ENCODE results near the gene MRPS7.

The MRPS7 gene

DNA sequence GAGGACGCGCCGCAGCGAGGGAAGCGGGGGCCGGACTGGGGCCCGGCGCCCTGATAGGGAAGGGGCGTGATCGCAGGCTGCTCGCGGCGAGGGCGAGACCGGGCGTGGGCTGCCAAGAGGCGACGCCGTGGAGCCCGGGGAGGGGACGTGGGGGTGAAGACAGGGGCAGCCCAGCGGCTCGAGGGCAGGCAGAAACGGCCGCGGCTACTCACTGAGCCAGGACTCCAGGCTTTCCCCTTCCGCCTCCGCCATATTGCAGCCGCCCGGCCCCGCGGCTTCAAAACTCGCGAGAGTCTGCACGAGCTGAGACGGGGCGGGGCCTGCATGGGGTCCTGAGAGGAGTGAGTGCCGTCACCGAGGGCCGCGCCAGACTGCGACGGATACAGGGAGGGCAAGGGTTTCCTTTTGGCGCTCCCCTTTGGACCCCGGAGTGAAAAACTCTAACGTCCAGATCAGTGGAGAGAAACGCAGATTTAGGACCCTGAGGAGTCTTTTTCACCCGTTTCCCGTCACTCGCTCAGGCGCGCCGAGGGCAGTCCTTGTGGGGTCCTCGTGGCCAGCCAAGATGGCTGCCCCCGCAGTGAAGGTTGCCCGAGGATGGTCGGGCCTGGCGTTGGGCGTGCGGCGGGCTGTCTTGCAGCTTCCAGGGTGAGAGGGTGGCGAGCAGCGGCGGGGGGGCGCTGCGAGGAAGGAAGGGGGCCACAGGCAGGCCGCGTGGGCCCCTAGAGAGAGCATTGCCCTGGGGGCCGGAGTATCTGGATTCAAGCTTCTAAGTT is at the start of gene MRPS7, which contains the start of gene GGA3:
TSS of gene MRPS7 (plus strand) at position 544 of the 776 bp plus-strand sequence. CDS start at position 566, 22 bp downstream.
TSS of gene GGA3 (minus strand) at position 271 of the 776 bp plus-strand sequence. CDS start at position 252, 19 bp downstream.
- TF ChIP-seq, protein P1, sequence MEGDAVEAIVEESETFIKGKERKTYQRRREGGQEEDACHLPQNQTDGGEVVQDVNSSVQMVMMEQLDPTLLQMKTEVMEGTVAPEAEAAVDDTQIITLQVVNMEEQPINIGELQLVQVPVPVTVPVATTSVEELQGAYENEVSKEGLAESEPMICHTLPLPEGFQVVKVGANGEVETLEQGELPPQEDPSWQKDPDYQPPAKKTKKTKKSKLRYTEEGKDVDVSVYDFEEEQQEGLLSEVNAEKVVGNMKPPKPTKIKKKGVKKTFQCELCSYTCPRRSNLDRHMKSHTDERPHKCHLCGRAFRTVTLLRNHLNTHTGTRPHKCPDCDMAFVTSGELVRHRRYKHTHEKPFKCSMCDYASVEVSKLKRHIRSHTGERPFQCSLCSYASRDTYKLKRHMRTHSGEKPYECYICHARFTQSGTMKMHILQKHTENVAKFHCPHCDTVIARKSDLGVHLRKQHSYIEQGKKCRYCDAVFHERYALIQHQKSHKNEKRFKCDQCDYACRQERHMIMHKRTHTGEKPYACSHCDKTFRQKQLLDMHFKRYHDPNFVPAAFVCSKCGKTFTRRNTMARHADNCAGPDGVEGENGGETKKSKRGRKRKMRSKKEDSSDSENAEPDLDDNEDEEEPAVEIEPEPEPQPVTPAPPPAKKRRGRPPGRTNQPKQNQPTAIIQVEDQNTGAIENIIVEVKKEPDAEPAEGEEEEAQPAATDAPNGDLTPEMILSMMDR (IDR thresholded peaks at IDR 0.05; ENCODE audit: control insufficient read depth, extremely low read depth, insufficient read depth) = no peak
- peak; percentile 74 for DNase-seq (ENCODE audit: low read depth)
- H3K4me3 ChIP-seq (ENCODE audit: low read depth, low read length) = peak within 1 kb of the TSS; percentile 90

DNA sequence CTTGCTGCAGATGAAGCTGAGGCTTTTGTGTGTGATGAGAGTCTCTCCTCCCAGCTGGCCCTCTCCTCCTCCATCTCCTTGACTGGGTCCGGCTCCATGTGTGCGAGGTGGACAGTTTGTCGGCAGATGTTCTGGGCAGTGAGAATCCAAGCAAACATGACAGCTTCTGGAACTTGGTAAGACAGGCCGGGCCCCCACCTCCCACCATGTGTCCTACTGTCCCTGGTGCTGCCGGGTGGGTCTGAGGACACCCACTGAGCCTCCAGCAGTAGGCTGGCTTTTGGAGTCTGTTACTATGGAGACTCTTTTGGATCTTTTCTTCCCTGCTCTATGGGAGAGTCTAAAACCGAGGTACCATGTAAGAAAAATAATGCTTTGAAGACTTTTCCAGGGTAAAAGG is 43.5 kb upstream of the MRPS7 start:
- TF ChIP-seq, protein P1 (IDR thresholded peaks at IDR 0.05; ENCODE audit: control insufficient read depth, extremely low read depth, insufficient read depth) = no peak
- no peak for DNase-seq (ENCODE audit: low read depth)
- no peak overlapping the region for H3K4me3 ChIP-seq (ENCODE audit: low read depth, low read length)

DNA sequence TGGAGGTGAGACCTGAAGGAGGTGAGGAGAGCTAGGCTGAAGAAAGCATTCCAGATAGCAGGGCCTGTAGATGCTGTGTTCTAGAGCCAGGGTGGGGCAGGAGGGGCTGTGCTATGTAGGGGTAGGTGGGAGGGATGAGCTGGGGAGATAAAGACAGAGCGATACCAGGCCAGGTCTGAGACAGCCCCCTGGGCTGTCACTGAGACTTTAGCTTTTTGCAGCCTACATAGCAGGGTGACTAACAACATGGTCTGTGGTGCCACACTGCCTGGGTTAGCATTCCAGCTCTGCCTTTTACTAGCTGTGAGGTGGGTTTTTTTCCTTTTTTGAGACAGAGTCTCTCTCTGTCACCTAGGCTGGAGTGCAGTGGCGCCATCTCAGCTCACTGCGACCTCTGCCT is 41.9 kb upstream of the MRPS7 start:
- TF ChIP-seq, protein P1 (IDR thresholded peaks at IDR 0.05; ENCODE audit: control insufficient read depth, extremely low read depth, insufficient read depth) = no peak
- H3K4me3 ChIP-seq (ENCODE audit: low read depth, low read length) = no peak overlapping the region
- DNase-seq (ENCODE audit: low read depth) = no peak

DNA sequence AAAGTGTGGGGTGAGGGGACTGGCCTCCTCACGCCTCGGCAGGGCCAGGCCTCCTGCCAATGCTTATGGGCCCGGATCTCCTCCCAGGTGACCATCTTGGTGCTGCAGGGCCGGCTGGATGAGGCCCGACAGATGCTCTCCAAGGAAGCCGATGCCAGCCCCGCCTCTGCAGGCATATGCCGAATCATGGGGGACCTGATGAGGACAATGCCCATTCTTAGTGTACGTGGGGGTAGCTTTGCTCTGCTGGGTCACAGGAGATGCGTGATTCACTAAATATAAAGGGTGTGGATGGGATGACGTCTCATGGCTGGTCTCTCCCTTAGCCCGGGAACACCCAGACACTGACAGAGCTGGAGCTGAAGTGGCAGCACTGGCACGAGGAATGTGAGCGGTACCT is 36.7 kb upstream of the MRPS7 start:
- no peak overlapping the region for H3K4me3 ChIP-seq (ENCODE audit: low read depth, low read length)
- TF ChIP-seq, protein P1 (IDR thresholded peaks at IDR 0.05; ENCODE audit: control insufficient read depth, extremely low read depth, insufficient read depth) = no peak

DNA sequence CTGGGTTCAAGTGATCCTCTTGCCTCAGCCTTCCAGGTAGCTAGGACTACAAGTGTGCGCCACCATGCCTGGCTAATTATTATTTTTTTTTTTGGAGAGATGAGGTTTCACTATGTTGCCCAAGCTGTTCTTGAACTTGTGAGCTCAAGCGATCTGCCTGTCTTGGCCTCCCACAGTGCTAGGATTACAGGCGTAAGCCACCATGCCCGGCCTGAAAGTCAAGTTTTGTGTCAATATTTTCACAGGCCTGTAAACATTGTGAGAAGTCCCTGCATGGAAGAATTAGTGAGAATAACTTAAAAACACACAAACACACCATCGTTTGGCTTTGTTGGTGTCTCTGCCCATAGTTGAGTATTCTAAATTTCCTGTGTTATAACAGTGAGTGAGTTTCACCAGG is 34.0 kb upstream of the MRPS7 start:
- TF ChIP-seq, protein P1 (IDR thresholded peaks at IDR 0.05; ENCODE audit: control insufficient read depth, extremely low read depth, insufficient read depth) = no peak

More for the DNA sequence above, 36.7 kb upstream of the MRPS7 start:
- no peak for DNase-seq (ENCODE audit: low read depth)

DNA sequence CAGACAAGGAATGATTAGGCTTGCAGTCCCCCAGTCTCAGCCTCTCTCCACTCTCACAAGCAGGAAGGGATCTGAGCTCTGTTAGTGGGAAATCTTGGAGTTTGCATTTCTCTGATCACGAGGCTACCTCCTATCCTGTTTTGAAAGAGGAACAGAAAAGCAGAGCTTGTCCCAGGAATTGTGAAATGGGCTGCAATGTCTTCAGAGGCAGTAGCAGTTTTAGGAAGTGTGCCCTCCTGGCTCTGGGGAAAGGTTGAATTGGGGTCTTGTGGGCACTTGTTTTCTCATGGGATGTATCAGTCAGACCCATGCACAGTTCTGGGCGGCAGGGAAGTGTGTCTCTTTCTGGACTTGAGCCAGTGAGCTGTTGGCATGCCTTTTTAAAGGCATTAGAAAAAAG is 33.4 kb upstream of the MRPS7 start:
- TF ChIP-seq, protein P1 (IDR thresholded peaks at IDR 0.05; ENCODE audit: control insufficient read depth, extremely low read depth, insufficient read depth) = no peak
- H3K4me3 ChIP-seq (ENCODE audit: low read depth, low read length) = no peak overlapping the region
- DNase-seq (ENCODE audit: low read depth) = no peak

More for the DNA sequence above, 34.0 kb upstream of the MRPS7 start:
- H3K4me3 ChIP-seq (ENCODE audit: low read depth, low read length) = no peak overlapping the region
- peak; percentile 51 for DNase-seq (ENCODE audit: low read depth)

Data from LNCaP clone FGC (cell line).